Neural progenitor cell (in vitro differentiated cells): ENCODE data around the gene FBN2. TPM values are rescaled to one million over a fixed set of nuclear protein-coding genes. Genes with fewer than 3 reads are reported as not detected.

Experiments
- DNase-seq: peaks from one replicate; pipeline ENCODE4 v3.0.0-alpha.2; 2016; ENCODE audit warnings: low spot score
- H2AFZ ChIP-seq: fragments of 200-600 bp; sonication (generic); replicated peaks from 2 replicates; pipeline ENCODE4 v1.6.1; 2016; ENCODE audit warnings: antibody characterized with exemption
- H3F3A ChIP-seq: fragments of 200-600 bp; sonication (generic); 2 replicates; pipeline ENCODE4 v1.6.1; 2016; ENCODE audit warnings: antibody characterized with exemption, low read depth
- H3K27ac ChIP-seq: fragments of 200-600 bp; sonication (generic); 2 replicates; pipeline ENCODE4 v1.5.1; 2016; ENCODE audit warnings: mild to moderate bottlenecking
- H3K27me3 ChIP-seq: fragments of 200-600 bp; sonication (generic); 2 replicates; pipeline ENCODE4 v1.6.1; 2016; ENCODE audit warnings: mild to moderate bottlenecking, moderate library complexity
- H3K36me3 ChIP-seq: fragments of 200-600 bp; sonication (generic); 2 replicates; pipeline ENCODE4 v1.5.1; 2016
- H3K4me1 ChIP-seq: fragments of 200-600 bp; sonication (generic); 2 replicates; pipeline ENCODE4 v1.6.1; 2016; ENCODE audit warnings: mixed run types
- H3K4me2 ChIP-seq: fragments of 200-600 bp; sonication (generic); 2 replicates; pipeline ENCODE4 v1.6.1; 2016
- H3K4me3 ChIP-seq: fragments of 200-600 bp; sonication (generic); 2 replicates; pipeline ENCODE4 v1.5.1; 2016
- H3K79me2 ChIP-seq: fragments of 200-600 bp; sonication (generic); 2 replicates; pipeline ENCODE4 v1.6.1; 2016; ENCODE audit warnings: low read depth
- H3K9ac ChIP-seq: fragments of 200-600 bp; sonication (generic); 2 replicates; pipeline ENCODE4 v1.6.1; 2016
- H3K9me3 ChIP-seq: fragments of 200-600 bp; sonication (generic); 2 replicates; pipeline ENCODE4 v1.5.1; 2016; ENCODE audit warnings: low read depth
- H4K20me1 ChIP-seq: fragments of 200-600 bp; sonication (generic); 2 replicates; pipeline ENCODE4 v1.6.1; 2016; ENCODE audit warnings: low read depth
- H3K27ac Mint-ChIP-seq: 3 replicates; pipeline ENCODE4 v1.8.0; 2021; ENCODE audit warnings: mixed read lengths
- H3K27me3 Mint-ChIP-seq: 2 replicates; pipeline ENCODE4 v1.8.0; 2022; ENCODE audit warnings: low read depth, mild to moderate bottlenecking, inconsistent platforms, moderate library complexity, mixed read lengths; ENCODE audit not compliant: insufficient read depth
- H3K36me3 Mint-ChIP-seq: 3 replicates; pipeline ENCODE4 v1.8.0; 2021; ENCODE audit warnings: mixed read lengths
- H3K4me1 Mint-ChIP-seq: 3 replicates; pipeline ENCODE4 v1.8.0; 2021; ENCODE audit warnings: mixed read lengths
- H3K4me3 Mint-ChIP-seq: 3 replicates; pipeline ENCODE4 v1.8.0; 2021; ENCODE audit warnings: mild to moderate bottlenecking, moderate library complexity, mixed read lengths
- H3K9me3 Mint-ChIP-seq: 3 replicates; pipeline ENCODE4 v1.8.0; 2020; ENCODE audit warnings: mixed read lengths
- CTCF ChIP-seq: fragments of 200-600 bp; sonication (generic); IDR thresholded peaks from 2 replicates; pipeline ENCODE4 v1.5.1; 2017; ENCODE audit warnings: antibody characterized with exemption, mild to moderate bottlenecking
- EZH2 ChIP-seq: fragments of 200-600 bp; sonication (generic); IDR thresholded peaks from 2 replicates; pipeline ENCODE4 v1.6.1; 2017; ENCODE audit warnings: antibody characterized with exemption, mild to moderate bottlenecking, moderate library complexity
- EZH2phosphoT487 ChIP-seq: fragments of 200-600 bp; sonication (generic); IDR thresholded peaks from 2 replicates; pipeline ENCODE4 v1.6.1; 2017; ENCODE audit warnings: antibody characterized with exemption
- total RNA-seq: library from RNA; depleted of rRNA; stranded (reverse); fragments of >200 nt; gene quantifications from 2 replicates; pipeline ENCODE4 v1.2.3, GENCODE V29; 2015; ENCODE audit warnings: low replicate concordance

The FBN2 gene
- total RNA-seq, 1 donor from 2014 or later = 88.1 TPM

DNA sequence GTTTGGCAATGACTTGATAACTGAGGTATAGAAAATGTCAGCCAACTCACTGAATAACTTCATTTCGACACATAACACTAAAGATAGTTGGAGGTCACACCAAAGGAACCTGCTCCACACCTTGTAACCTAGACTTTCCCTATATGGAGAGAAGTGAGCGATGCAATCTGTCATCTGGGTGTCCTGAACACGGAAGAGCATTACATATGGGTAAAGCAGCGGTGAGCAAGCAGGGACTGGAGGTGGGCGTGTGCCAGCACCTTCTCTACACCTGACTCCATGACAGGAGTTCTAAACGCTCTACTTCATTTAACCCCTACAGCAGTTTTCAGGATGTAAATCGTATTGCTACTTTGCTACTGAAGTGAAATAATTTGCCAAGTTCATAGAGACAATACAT is 301.7 kb downstream of the FBN2 start:
- no peak for TF ChIP-seq EZH2phosphoT487
- TF ChIP-seq EZH2 = no peak
- no peak for TF ChIP-seq CTCF
- Histone ChIP-seq H3F3A (no peaks in the 10 kb centered on the region), H3K79me2 (no peaks in the 10 kb centered on the region), H3K9ac (no peak overlapping the region), H3K4me1 (no peaks in the 10 kb centered on the region), H3K4me3 (no peak overlapping the region), H3K9me3 (no peaks in the 10 kb centered on the region), H3K27ac (no peak overlapping the region), H3K36me3 (no peaks in the 10 kb centered on the region), H3K4me2 (no peak overlapping the region), H2AFZ (no peak overlapping the region), H4K20me1 (no peaks in the 10 kb centered on the region), H3K27me3 (no peaks in the 10 kb centered on the region)
- Mint-ChIP-seq H3K27ac (no peak overlapping the region), H3K9me3 (peaks cover 3% of the 10 kb centered on the region), H3K4me1 (no peaks in the 10 kb centered on the region), H3K4me3 (no peak overlapping the region), H3K27me3 (peaks cover 3% of the 10 kb centered on the region), H3K36me3 (no peaks in the 10 kb centered on the region)
- no peak for DNase-seq

- H3K27ac Mint-ChIP-seq = no peak overlapping the region
- no peaks in the 10 kb centered on the region for H3K36me3 Mint-ChIP-seq
- H3K4me1 Mint-ChIP-seq = no peaks in the 10 kb centered on the region
Measured at GRCh38 chr5:128234928-128235641, 303.0 kb downstream of the FBN2 start.

DNA sequence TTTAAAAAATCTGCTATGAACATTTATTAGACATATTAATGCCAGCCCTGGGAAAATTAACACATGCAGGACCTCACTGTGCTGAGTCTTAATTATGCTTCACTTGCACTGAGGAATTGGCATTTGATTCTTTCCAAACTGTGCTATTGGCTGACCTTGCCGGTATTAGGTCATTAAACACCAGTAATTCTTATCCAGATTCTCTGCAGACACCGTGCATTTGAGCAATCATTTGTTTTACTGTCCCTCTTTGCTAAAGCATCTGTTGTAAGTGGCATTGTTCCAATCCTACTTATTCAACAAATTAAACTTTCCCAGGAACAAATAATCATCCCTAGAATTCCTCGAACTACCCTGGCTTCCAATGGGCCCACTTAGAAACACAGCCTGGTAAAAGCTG is 309.5 kb downstream of the FBN2 start:
- Histone ChIP-seq H3K9ac (no peak overlapping the region), H3K9me3 (no peaks in the 10 kb centered on the region), H4K20me1 (no peaks in the 10 kb centered on the region), H3K4me3 (no peak overlapping the region), H3K4me2 (no peak overlapping the region), H3K4me1 (no peaks in the 10 kb centered on the region), H3F3A (no peaks in the 10 kb centered on the region), H3K27ac (no peak overlapping the region), H2AFZ (peak overlapping the region; percentile 42), H3K79me2 (no peaks in the 10 kb centered on the region), H3K27me3 (no peaks in the 10 kb centered on the region), H3K36me3 (no peaks in the 10 kb centered on the region)
- peaks cover 3% of the 10 kb centered on the region for H3K4me1 Mint-ChIP-seq
- H3K27me3 Mint-ChIP-seq = no peaks in the 10 kb centered on the region
- no peaks in the 10 kb centered on the region for H3K36me3 Mint-ChIP-seq
- no peak for DNase-seq
- no peak overlapping the region for H3K27ac Mint-ChIP-seq
- TF ChIP-seq EZH2 (no peak), EZH2phosphoT487 (no peak), CTCF (no peak)
- H3K4me3 Mint-ChIP-seq = no peak overlapping the region
- H3K9me3 Mint-ChIP-seq = peaks cover 3% of the 10 kb centered on the region

More at GRCh38 chr5:128234928-128235641, 303.0 kb downstream of the FBN2 start:
- H3K4me3 Mint-ChIP-seq = no peak overlapping the region
- H3K4me3 ChIP-seq = no peak overlapping the region
- TF ChIP-seq CTCF (no peak), EZH2phosphoT487 (no peak), EZH2 (no peak)
- no peaks in the 10 kb centered on the region for H3K27me3 ChIP-seq
- peaks cover under 1% of the 10 kb centered on the region for H3K27me3 Mint-ChIP-seq
- H3K79me2 ChIP-seq = no peaks in the 10 kb centered on the region
- H3K9ac ChIP-seq = no peak overlapping the region
- H2AFZ ChIP-seq = no peak overlapping the region
- peaks cover 3% of the 10 kb centered on the region for H3K9me3 Mint-ChIP-seq
- H3K27ac ChIP-seq = no peak overlapping the region
- no peak for DNase-seq
- no peaks in the 10 kb centered on the region for H3K9me3 ChIP-seq
- no peaks in the 10 kb centered on the region for H3K4me1 ChIP-seq
- H4K20me1 ChIP-seq = no peaks in the 10 kb centered on the region
- no peaks in the 10 kb centered on the region for H3K36me3 ChIP-seq
- no peaks in the 10 kb centered on the region for H3F3A ChIP-seq
- H3K4me2 ChIP-seq = no peak overlapping the region
